ENCODE measurements around the gene ARF4. TPM values are rescaled to one million over a fixed set of nuclear protein-coding genes. Genes with fewer than 3 reads are reported as not detected.

ARF4 gene
- total RNA-seq, 1 experiment from 2014 or later, result 112 TPM

GRCh38 chr3:57557085-57557537 lies 40.0 kb downstream of the ARF4 start:
- Histone ChIP-seq H3K27ac (ENCODE audit: low read depth, low read length) (peak overlapping the region; percentile 59), H3K36me3 (ENCODE audit: control insufficient read depth in 1 of 2, insufficient read depth in 2 of 2, low read length in 2 of 2) (peaks cover 17 to 20% of the 10 kb centered on the region in 2 experiments), H3K27me3 (ENCODE audit: insufficient read depth, low read length) (no peaks in the 10 kb centered on the region), H3K9me2 (ENCODE audit: insufficient read depth) (no peaks in the 10 kb centered on the region), H3K4me2 (ENCODE audit: low read length) (peak overlapping the region; percentile 96), H2AFZ (ENCODE audit: low read depth, low read length, poor library complexity, severe bottlenecking) (no peak overlapping the region), H3K4me1 (ENCODE audit: control insufficient read depth in 1 of 2, insufficient read depth in 2 of 2, low read length in 2 of 2) (peaks cover 6 to 26% of the 10 kb centered on the region in 2 experiments; a peak in 3 of 4 replicates), H3K9me3 (ENCODE audit: control insufficient read depth in 1 of 2, insufficient read depth in 1 of 2, low read depth in 1 of 2, low read length in 2 of 2) (no peaks in the 10 kb centered on the region), H3K9ac (ENCODE audit: low read length) (peak overlapping the region; percentile 92), H3K4me3 (replicated peaks in 1 of 2; ENCODE audit: low read depth in 1 of 2, low read length in 2 of 2) (peak overlapping the region; percentile 73 to 91), H3K79me2 (ENCODE audit: insufficient read depth, low read length) (peaks cover 59% of the 10 kb centered on the region), H4K20me1 (ENCODE audit: insufficient read depth) (no peaks in the 10 kb centered on the region; the same call in 1 of the 2 replicates)
- ChIA-PET CTCF (interaction anchor here (1.0 kb wide), 1 partner anchor 160 kb away, joined by 3 read pairs; no protein-coding TSS in a partner anchor), RAD21 (ENCODE audit: low non-redundant PET in 1 of 2, low total read pairs in 2 of 2, uncharacterized antibody in 2 of 2, unreplicated experiment in 2 of 2) (no interaction called here), POLR2A (interaction anchor here (1.4 kb wide), 1 partner anchor 8 kb away, joined by 5 read pairs; no protein-coding TSS in a partner anchor)
- TF ChIP-seq POLR2A (IDR thresholded peaks at IDR 0.05; ENCODE audit: borderline replicate concordance, extremely low read depth, insufficient read depth, insufficient read length) (no peak), EGR1 (IDR thresholded peaks at IDR 0.05; ENCODE audit: low read depth) (no peak), RAD21 (IDR thresholded peaks at IDR 0.05; ENCODE audit: low read depth) (no peak)
- TF ChIP-seq, protein P1, sequence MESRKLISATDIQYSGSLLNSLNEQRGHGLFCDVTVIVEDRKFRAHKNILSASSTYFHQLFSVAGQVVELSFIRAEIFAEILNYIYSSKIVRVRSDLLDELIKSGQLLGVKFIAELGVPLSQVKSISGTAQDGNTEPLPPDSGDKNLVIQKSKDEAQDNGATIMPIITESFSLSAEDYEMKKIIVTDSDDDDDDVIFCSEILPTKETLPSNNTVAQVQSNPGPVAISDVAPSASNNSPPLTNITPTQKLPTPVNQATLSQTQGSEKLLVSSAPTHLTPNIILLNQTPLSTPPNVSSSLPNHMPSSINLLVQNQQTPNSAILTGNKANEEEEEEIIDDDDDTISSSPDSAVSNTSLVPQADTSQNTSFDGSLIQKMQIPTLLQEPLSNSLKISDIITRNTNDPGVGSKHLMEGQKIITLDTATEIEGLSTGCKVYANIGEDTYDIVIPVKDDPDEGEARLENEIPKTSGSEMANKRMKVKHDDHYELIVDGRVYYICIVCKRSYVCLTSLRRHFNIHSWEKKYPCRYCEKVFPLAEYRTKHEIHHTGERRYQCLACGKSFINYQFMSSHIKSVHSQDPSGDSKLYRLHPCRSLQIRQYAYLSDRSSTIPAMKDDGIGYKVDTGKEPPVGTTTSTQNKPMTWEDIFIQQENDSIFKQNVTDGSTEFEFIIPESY (IDR thresholded peaks at IDR 0.05; ENCODE audit: extremely low read depth, insufficient replicate concordance, low read length), result no peak
- no TSS peak for BruUV-seq (replicated peaks)
- intact Hi-C loops (cut with micrococcal nuclease), result no loop called here
- ATAC-seq (peak; percentile 10; the same call in 1 of the 2 replicates), DNase-seq (ENCODE audit: low read depth, low spot score) (no peak)

- intact Hi-C loops (cut with micrococcal nuclease), result no loop called here
- H3K79me2 ChIP-seq (ENCODE audit: insufficient read depth, low read length), result peaks cover 54% of the 10 kb centered on the region
- ATAC-seq (peak; percentile 56), DNase-seq (ENCODE audit: low read depth, low spot score) (no peak)
- H3K27ac ChIP-seq (ENCODE audit: low read depth, low read length), result peak overlapping the region; percentile 59
- ChIA-PET CTCF (interaction anchor here (1.0 kb wide), 2 partner anchors 159 to 377 kb away, joined by 3 read pairs; no protein-coding TSS in a partner anchor), RAD21 (ENCODE audit: low non-redundant PET in 1 of 2, low total read pairs in 2 of 2, uncharacterized antibody in 2 of 2, unreplicated experiment in 2 of 2) (interaction anchor here in 1 of 2 experiments (1.1 kb wide), 1 partner anchor 159 kb away, joined by 3 read pairs; no protein-coding TSS in a partner anchor), POLR2A (interaction anchor here (0.8 to 1.4 kb wide), 2 partner anchors 9 to 11 kb away, joined by 3 to 5 read pairs; no protein-coding TSS in a partner anchor)
- H3K4me3 ChIP-seq (replicated peaks in 1 of 2; ENCODE audit: low read depth in 1 of 2, low read length in 2 of 2), result peak overlapping the region; percentile 73 to 91
- TSS peak; percentile 46 for BruUV-seq (replicated peaks)
- H3K27me3 ChIP-seq (ENCODE audit: insufficient read depth, low read length), result no peaks in the 10 kb centered on the region
- TF ChIP-seq RAD21 (IDR thresholded peaks at IDR 0.05; ENCODE audit: low read depth), result no peak
- TF ChIP-seq ZFX (IDR thresholded peaks at IDR 0.05), result peak; percentile 96
- H3K4me2 ChIP-seq (ENCODE audit: low read length), result peak overlapping the region; percentile 96
- H3K9me2 ChIP-seq (ENCODE audit: insufficient read depth), result no peaks in the 10 kb centered on the region
- peaks cover 6 to 26% of the 10 kb centered on the region in 2 experiments; a peak in 3 of 4 replicates for H3K4me1 ChIP-seq (ENCODE audit: control insufficient read depth in 1 of 2, insufficient read depth in 2 of 2, low read length in 2 of 2)
- no peaks in the 10 kb centered on the region for H3K9me3 ChIP-seq (ENCODE audit: control insufficient read depth in 1 of 2, insufficient read depth in 1 of 2, low read depth in 1 of 2, low read length in 2 of 2)
- peaks cover 17 to 19% of the 10 kb centered on the region in 2 experiments for H3K36me3 ChIP-seq (ENCODE audit: control insufficient read depth in 1 of 2, insufficient read depth in 2 of 2, low read length in 2 of 2)
- no peak overlapping the region for H2AFZ ChIP-seq (ENCODE audit: low read depth, low read length, poor library complexity, severe bottlenecking)
- no peaks in the 10 kb centered on the region; the same call in 1 of the 2 replicates for H4K20me1 ChIP-seq (ENCODE audit: insufficient read depth)
- H3K9ac ChIP-seq (ENCODE audit: low read length), result peak overlapping the region; percentile 92
Observed at GRCh38 chr3:57556459-57557084, 40.6 kb downstream of the ARF4 start.
